A673 (cell line): ENCODE data around the gene ARHGAP8. TPM values are rescaled to one million over a fixed set of nuclear protein-coding genes. Genes with fewer than 3 reads are reported as not detected.

Source experiments
- Bru-seq: library from RNA; stranded (reverse); fragments of 400-500 nt; gene quantifications from one replicate; lab custom pipeline; 2021; lab: Mats Ljungman, UMichigan
- BruChase-seq, 2 experiments: library from RNA; stranded (reverse); fragments of 400-500 nt; gene quantifications; one replicate each; lab custom pipeline; 2021; lab: Mats Ljungman, UMichigan
- BruUV-seq: library from RNA; stranded (reverse); fragments of 400-500 nt; replicated peaks from 2 replicates; lab custom pipeline; 2021; lab: Mats Ljungman, UMichigan
- CTCF ChIA-PET: fragments of 300-600 bp; sonication (Branson Sonifier 250); formaldehyde crosslinking; loops from one replicate; lab custom pipeline; 2022; ENCODE audit warnings: antibody characterized with exemption; lab: Charles Lee
- POLR2A ChIA-PET: fragments of 300-600 bp; sonication (Branson Sonifier 250); formaldehyde crosslinking; loops from one replicate; lab custom pipeline; 2022; ENCODE audit warnings: antibody characterized with exemption; ENCODE audit not compliant: low non-redundant PET; lab: Charles Lee
- DNase-seq: peaks from one replicate; pipeline ENCODE4 v3.0.0-alpha.2; 2015; ENCODE audit warnings: low spot score
- H3K27ac ChIP-seq: fragments of 200-600 bp; sonication (generic); 2 replicates; pipeline ENCODE4 v1.5.1; 2016; ENCODE audit warnings: mixed run types, low read depth, mild to moderate bottlenecking, mixed read lengths, antibody characterized with exemption, low read length; ENCODE audit not compliant: poor library complexity, severe bottlenecking
- H3K27me3 ChIP-seq: fragments of 200-600 bp; sonication (generic); replicated peaks from 2 replicates; pipeline ENCODE4 v1.6.1; 2017; ENCODE audit warnings: mixed run types, low read depth, mild to moderate bottlenecking, mixed read lengths, antibody characterized with exemption, low read length; ENCODE audit not compliant: insufficient read depth, poor library complexity
- H3K36me3 ChIP-seq: fragments of 200-600 bp; sonication (generic); 2 replicates; pipeline ENCODE4 v1.6.1; 2016; ENCODE audit warnings: mixed run types, mild to moderate bottlenecking, mixed read lengths, antibody characterized with exemption, low read length; ENCODE audit not compliant: insufficient read depth, poor library complexity, severe bottlenecking
- H3K4me1 ChIP-seq: fragments of 200-600 bp; sonication (generic); 2 replicates; pipeline ENCODE4 v1.6.1; 2017; ENCODE audit warnings: mixed run types, mild to moderate bottlenecking, mixed read lengths, antibody characterized with exemption, low read length; ENCODE audit not compliant: insufficient read depth, poor library complexity, severe bottlenecking
- H3K4me3 ChIP-seq: fragments of 200-600 bp; sonication (generic); 2 replicates; pipeline ENCODE4 v1.5.1; 2016; ENCODE audit warnings: low read depth, mixed run types, mild to moderate bottlenecking, mixed read lengths, low read length; ENCODE audit not compliant: poor library complexity, severe bottlenecking
- H3K9me3 ChIP-seq: fragments of 200-600 bp; sonication (generic); 2 replicates; pipeline ENCODE4 v1.6.1; 2016; ENCODE audit warnings: mixed run types, low read depth, mild to moderate bottlenecking, mixed read lengths, antibody characterized with exemption, low read length; ENCODE audit not compliant: poor library complexity, severe bottlenecking
- EZH2 ChIP-seq: fragments of 200-600 bp; sonication (generic); IDR thresholded peaks from 2 replicates; pipeline ENCODE4 v1.6.1; 2017; ENCODE audit warnings: borderline replicate concordance, low read depth, mild to moderate bottlenecking, mixed read lengths, antibody characterized with exemption, low read length; ENCODE audit not compliant: poor library complexity, severe bottlenecking
- intact Hi-C: fragments of 100-400 bp; cut with micrococcal nuclease; formaldehyde crosslinking; loops from one replicate; pipeline ENCODE4 v1.10.0; 2022; ENCODE audit not compliant: unreplicated experiment
- long read RNA-seq: library from polyadenylated mRNA; stranded (forward); transcript quantifications from one replicate; pipeline ENCODE4 v2.0.0, GENCODE V29; 2022
- total RNA-seq: library from RNA; stranded (reverse); gene quantifications from 2 replicates; pipeline ENCODE4 v1.2.3, GENCODE V29; 2021
- TF ChIP-seq, protein P1 (sequence below): fragments of 300-800, 200-600 bp; sonication (generic); conservative IDR thresholded peaks from 2 replicates; pipeline ENCODE4 v1.5.1; 2017; ENCODE audit warnings: low read depth, mild to moderate bottlenecking, antibody characterized with exemption, low read length, moderate library complexity, mixed read lengths

The ARHGAP8 gene
- total RNA-seq (0.31 TPM in 1 of 2 replicates, not detected in the other), Bru-seq, nascent RNA (not detected), BruChase-seq, experiment 1, labeled RNA remaining after a 2-hour chase (not detected), BruChase-seq, experiment 2, labeled RNA remaining after a 6-hour chase (percentile 21 among the genes with signal in this experiment)
- long read RNA-seq, partial matches to known transcripts, result 0 of 2 reads
- long read RNA-seq, other reads (novel, unspliced or antisense), result 2 of 2 reads

DNA sequence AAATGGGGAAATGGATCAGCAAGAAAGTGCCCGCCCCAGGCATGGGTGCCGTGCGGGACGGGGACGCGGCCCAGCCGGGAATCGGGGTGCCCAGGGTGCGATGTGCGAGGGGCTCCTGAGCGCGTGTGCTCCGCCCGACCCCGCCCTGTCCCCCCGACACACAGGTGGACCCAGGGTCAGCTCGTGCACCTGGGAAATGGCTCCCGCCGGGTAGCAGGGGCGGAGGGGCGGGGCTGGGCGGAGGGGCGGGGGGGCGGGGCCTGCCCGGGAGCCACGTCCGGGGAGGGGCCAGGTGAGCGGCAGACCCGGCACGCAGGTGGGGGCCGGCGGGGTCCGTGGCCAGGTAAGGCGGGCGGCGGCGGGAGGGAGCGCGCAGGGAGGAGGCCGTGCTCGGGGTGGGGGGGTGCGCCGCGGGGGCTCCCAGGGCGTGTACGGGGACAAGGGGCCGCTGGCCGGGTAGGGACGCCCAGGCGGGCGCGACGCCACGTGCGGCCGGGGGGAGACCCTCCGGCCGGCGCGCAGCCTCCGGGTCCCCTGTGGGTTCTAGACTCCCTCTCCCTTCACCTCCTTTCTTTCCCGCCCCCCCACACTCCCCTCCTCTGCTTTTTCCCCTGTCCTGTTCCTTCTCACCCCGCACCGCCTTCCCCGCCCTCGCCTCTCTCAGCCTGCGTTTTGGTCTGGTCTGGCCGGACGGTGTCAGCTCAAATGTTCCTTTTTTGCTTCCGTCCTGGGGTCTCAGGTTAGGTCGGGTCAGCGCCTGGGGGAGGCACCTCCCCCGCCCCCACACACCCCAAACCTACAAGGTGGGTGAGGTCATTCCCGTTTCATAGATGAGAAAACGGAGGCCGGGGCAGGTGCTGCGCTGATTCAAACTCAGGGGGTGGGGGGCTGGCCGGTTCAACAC, at the start of gene ARHGAP8:
Gene ARHGAP8 (plus strand): TSS at position 291 of the 904 bp plus-strand sequence. CDS start 33,953 bp downstream, outside the sequence.
- H3K4me3 ChIP-seq, result no peak within 1 kb of the TSS

DNA sequence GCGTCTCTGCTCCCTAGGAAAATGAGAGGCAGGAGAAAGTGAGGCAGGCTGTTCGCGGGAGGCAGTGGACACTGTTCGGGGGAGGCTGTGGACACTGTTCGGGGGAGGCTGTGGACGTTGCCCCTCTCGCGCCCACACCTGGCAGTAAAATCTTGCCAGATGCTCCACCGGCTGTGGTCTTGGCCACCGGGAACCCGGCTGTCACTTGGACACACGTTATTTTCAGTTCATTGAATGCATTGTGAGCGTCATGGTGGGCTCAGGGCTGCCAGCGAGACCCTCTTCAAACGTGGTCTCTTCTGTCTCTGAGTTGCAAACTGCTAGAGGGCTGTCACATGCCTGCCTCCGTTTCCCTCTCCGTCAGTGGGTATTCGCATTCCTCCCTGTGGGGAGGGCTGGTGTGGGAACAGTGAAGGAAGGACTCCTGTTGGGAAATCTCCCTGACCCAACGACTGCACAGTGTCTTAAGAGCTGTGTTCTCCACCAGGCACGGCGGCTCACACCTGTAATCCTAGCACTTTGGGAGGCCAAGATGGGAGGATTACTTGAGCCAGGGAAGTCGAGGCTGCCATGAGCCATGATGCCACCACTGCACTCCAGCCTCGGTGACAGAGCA, 49.0 kb upstream of the ARHGAP8 start:
- Histone ChIP-seq H3K27me3 (no peaks in the 10 kb centered on the region), H3K4me1 (peaks cover 4% of the 10 kb centered on the region), H3K36me3 (no peaks in the 10 kb centered on the region), H3K4me3 (peak overlapping the region; percentile 87), H3K27ac (peak overlapping the region; percentile 64), H3K9me3 (no peaks in the 10 kb centered on the region)
- intact Hi-C loops, result no loop called here
- no peak for DNase-seq
- TF ChIP-seq, protein P1, sequence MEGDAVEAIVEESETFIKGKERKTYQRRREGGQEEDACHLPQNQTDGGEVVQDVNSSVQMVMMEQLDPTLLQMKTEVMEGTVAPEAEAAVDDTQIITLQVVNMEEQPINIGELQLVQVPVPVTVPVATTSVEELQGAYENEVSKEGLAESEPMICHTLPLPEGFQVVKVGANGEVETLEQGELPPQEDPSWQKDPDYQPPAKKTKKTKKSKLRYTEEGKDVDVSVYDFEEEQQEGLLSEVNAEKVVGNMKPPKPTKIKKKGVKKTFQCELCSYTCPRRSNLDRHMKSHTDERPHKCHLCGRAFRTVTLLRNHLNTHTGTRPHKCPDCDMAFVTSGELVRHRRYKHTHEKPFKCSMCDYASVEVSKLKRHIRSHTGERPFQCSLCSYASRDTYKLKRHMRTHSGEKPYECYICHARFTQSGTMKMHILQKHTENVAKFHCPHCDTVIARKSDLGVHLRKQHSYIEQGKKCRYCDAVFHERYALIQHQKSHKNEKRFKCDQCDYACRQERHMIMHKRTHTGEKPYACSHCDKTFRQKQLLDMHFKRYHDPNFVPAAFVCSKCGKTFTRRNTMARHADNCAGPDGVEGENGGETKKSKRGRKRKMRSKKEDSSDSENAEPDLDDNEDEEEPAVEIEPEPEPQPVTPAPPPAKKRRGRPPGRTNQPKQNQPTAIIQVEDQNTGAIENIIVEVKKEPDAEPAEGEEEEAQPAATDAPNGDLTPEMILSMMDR, result no peak
- no peak for TF ChIP-seq EZH2
- BruUV-seq, result no TSS peak
- POLR2A ChIA-PET, result interaction anchor here (0.5 kb wide), 1 partner anchor 1300 kb away, joined by 3 read pairs; no protein-coding TSS in a partner anchor
- CTCF ChIA-PET, result interaction anchor here (0.6 kb wide), 1 partner anchor 18 kb away, joined by 3 read pairs; no protein-coding TSS in a partner anchor

More for the DNA sequence above, at the start of gene ARHGAP8:
- CTCF ChIA-PET, result no interaction called here
- BruUV-seq, result no TSS peak
- intact Hi-C loops, result no loop called here
- no peak for TF ChIP-seq EZH2
- TF ChIP-seq, protein P1, result no peak
- POLR2A ChIA-PET, result no interaction called here
- H3K9me3 ChIP-seq, result no peaks in the 10 kb centered on the region
- no peak within 1 kb of the TSS for H3K27ac ChIP-seq
- no peaks in the 10 kb centered on the region for H3K4me1 ChIP-seq
- H3K36me3 ChIP-seq, result no peaks in the 10 kb centered on the region
- DNase-seq, result no peak
- H3K27me3 ChIP-seq, result no peaks in the 10 kb centered on the region
